Stimulated activated CD8-positive, alpha-beta memory T cell treated with anti-CD3 and anti-CD28 coated beads, Interleukin-15, amount 100 ng/mL, for 1 hour (primary cell): Measurements from ENCODE around the gene ANTXR1.

Experiments used
- DNase-seq: peaks from one replicate; pipeline ENCODE4 v3.0.0-alpha.2; 2020; ENCODE audit warnings: low read depth

ANTXR1 gene

DNA sequence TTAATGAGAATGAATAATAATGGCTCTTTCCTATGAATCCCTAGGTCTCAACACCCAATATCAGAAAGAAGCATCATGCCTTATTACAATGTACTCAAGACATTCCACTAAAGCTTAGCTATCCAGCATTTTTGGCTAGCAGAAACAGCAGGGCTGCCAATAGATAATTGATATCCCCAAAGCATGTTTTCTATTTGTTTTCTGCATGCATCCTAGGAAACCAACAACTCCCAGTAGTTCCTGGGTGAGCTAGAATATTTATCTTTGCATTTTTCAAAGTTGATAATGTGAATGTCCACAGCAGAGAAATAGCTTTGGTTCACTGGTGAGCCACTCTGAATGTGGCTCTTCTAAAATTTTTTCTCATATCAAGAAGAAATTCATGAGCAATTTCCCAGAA is 5.8 kb upstream of the ANTXR1 start:
- no peak for DNase-seq

DNA sequence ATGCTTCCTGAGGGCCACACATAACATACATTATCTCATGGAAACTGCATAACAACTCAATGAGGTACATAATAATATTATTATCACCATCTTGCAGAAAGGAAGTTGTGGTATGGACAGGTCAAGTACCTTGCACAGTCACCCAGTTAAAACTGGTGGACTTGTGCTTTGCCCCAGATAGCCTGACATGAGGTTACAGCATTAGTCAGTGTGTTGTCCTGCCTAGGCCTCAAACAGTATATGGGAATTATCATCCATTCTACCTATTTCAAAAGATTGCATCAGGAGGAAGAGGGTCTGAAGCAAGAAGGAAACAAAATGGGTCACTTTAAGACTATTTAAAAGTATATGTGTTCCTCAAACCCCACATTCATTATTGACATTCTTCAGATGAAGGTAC is 5.4 kb upstream of the ANTXR1 start:
- DNase-seq = no peak

DNA sequence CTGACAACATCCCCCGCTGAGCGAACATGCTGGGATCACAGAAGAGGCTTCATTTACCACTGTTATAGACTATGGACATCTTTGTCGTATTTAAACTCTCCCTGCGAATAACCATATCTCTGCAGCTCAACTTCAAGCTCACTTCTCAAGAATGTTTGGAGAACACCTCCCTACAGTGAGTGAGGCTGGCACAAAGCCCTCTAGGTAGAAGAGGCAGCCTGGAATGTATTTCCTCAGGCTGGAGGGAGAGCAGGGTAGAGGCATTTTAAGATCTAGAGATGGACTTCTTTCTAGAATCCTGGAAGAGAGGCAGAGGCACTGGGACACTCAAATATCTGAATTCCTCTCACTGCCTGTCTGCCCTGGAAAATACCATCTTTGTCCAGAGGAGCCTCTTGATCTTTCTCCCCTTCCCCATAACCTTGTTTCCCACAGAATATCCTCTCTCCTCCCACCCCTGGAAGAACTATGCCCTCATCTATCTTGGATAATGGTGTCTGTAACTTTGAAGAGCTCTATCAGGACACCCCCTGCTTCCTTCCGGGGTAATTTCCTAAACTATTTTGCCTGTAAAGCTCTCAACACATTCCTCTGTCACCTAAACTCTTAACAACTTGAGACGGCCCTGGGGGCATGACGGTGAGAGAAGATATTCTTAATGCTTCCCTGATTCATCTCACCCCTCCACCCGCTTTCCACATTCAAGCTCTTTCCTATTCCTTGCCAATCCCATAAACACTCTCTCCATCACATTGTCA is 2.4 kb upstream of the ANTXR1 start:
- no peak for DNase-seq

DNA sequence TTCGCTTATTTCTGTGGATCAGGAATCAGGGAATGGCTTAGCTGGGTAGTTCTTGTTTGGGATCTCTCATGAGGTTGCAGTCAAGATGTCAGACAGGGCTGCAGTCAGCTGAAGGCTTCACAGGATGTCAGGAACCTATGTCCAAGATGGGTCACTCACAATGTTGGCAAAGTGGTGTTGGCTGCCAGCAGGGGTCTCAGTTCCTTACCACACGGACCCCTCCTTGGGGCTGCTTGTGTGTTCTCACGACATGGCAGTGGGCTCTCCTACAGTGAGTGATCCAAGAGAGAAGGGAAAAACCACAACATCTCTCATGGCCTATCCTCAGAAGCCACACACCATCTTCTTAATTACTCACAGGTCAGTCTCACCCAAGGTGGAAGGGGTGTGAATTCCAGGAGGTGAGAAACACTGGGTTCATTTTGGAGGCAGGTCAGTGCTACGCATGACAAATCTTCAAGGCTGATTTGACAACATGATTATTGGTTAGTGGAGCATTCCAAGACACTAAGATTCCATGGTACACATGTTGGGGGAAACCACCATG is 1.3 kb upstream of the ANTXR1 start:
- no peak for DNase-seq

DNA sequence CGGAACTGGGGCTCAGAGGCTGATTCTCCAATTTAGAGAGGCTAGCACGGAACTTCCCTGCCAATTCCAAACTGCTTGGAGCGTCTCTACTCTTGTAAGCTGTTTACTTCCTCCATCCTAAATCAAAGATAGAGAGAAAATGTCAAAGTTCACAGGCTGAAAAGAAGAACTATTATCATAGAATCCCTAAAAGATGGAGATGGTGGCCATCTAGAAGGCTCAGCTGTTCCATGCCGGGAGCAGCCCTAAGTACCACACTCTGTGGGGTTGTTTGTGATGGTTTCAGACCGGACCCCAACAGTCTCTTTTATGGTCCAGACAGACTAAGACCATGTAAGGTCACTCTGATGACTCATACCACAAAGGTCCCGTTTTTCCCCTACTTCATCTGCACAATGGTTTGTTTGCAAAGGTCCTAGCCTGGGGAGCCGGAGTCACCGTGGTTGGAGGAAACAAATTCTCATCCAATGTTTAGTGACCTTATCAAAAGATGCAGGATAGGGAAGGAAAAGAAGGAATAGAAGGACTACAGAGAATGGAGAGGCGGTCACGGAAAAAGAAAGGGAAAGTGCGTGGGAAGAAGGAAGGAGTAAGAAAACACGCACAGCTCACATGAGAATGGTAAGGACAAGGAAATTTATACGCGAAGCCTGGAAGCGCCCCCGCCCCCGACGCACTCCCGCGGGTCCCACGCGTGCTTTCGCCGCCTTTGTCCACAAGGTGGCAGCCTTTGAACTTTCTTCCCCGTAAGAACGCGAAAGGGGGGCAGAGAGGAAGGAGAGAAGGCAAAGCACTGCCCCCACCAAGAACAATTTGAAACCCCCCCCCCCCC is 453 bp upstream of the ANTXR1 start:
- peak; percentile 14 for DNase-seq

DNA sequence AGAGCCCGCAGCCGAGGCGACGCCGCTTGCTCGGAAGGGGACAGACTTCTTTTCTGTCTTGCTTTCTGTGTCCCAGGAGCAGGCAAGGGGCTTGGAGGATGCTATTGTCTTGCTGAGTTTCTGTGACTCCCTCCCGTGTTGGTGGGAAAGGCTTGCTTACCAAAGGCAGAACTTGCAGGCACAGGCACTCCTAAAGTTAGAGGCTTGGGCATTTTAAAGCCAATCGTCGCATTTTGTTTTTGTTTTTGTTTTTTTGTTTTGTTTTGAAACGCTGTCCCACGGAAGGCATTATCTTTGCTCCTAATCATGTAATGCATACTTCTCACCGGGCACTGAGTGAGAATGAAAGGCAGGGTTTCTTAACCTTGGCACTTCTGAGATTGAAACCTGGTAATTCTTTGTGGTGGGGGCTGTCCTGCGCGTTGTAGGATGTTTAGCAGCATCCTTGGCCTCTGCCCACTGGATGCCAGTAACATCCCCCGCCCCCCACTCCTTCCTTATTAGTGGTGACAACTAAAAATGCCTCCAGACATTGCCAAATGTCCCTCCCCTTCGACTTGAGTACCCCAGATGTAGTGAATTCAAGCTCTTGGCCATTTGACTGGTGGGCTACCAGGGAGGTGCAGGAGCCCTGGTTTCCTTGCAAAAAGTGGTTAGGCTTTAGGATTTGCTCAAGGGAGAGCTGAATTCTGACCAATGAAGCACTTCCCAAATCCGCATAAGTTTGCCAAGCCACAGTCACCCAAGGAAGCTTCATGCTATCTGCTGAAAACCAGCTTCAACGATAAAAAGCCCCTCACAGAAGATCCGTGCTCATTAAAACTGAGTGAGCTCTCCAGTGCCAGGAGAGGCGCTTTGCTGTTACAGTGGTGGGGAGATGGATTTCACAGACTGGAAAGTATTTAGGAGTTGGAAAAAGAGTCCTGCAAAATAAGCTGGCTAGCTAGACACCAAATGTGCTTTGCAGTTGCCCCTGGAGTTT is 1.2 kb downstream of the ANTXR1 start:
- DNase-seq = no peak

DNA sequence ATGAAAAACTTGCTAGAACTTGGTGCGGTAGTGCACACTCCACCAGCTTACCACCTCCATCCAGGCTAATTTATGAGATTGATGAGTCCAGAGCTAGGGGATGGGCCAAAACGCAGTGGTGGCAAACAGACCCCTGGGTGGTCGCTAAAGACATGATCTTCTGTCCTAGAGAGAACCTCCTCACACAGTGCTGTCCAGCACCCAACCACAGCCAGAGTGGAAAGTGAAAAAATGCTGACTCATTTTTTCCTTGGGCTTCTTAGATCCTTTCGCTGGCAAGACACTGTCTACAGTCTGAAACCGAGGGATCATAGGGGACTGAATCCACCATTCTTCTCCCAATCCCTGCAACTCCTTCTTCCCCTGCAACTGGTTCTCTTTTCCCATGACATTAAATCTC is 4.1 kb downstream of the ANTXR1 start:
- no peak for DNase-seq

DNA sequence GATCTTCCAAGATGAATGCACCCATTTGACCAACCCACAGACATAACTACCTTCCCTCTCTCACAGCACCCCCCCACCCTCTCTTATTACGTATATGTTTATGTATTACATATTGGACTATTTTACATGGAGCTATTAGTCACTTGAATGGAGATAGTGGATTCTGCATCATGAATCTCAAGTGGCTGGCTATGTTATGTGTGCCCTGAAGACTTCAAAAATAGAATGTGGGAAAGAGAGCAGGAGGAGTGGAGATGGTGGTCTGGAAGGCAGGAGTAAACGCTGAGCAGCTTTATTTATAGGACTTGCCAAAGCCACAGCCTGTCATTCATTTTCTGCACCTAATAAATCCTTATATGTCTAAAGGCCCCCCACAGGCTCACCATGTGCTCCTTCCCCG is 4.9 kb downstream of the ANTXR1 start:
- no peak for DNase-seq

DNA sequence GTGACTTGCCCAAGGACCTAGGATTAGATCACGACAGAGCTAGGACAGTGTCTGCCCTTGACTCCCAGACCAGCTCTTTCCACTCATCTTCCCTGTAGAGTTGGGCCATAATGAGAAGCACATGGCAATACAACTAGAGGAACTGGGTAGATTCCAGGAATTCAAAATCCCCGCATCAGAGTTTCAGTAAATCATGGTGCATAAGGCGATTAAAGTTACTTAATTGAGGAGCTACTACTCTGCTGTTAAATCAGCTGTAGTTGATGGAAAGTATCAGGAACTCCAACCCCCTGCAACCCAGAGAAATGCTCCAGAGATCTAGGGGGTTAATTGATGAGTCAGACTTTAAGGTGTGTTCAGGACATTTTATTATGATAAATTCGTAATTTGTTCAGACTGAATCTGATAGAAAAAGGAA is 5.7 kb downstream of the ANTXR1 start:
- no peak for DNase-seq

DNA sequence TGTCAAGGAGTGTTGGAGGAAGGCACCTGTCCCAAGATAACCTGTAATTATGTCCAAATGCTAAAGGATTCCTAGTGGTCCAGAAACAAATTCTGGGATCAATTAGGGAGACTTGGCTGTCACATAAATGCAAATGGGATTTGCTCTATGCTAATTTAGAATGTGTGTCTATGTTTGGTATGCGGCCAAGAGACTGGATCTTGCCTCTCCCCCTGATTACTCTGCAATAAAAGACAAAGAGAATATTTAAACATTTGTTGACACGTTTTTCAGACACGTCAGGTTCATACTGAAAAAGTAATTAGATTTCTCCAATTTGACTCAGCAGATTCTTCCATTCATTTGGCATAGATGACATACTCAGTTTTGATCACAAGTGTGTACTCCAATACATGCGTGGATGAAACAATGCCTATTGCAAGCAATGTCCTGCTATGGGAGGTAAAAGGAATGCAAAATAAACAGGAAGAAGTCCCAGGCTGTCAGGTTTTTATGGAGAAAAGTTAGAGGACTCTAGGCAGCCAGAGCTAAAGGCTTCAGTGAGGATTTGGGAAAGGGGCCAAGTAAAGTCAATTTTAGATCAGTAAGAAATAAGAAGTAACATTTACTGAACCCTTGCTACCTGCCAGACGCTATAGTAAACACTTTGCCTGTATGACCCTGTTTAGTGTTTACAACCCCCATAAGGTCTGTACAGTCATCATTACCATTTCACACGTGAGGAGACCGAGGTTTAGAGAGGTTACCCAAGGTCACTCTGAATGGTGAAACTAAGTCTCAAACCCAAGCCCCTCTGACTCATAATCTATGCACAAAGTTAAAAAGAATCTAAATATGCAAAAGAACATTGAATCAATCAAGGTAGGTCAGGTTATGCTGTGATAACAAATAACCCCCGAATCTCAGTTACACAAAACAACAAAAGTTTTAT is 7.8 kb downstream of the ANTXR1 start:
- DNase-seq = no peak

DNA sequence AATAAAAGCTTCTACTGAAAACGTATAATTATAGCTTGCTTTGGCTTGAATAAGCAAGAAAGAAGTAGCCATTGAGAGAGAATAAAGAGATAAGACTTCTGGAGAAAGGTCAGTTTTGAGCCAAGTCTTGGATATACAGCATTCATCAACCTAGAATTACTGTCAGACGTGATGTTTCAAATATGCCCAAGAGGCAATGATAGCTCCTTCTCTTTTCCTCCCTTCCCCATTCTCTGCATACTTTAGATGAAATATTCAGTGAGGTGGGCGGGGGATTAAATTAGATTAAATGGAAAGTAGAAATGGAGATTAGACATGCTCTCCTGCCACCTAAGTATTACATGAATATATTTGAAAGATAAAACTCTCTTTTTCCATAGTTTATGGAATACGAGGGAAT is 8.7 kb downstream of the ANTXR1 start:
- DNase-seq = no peak

DNA sequence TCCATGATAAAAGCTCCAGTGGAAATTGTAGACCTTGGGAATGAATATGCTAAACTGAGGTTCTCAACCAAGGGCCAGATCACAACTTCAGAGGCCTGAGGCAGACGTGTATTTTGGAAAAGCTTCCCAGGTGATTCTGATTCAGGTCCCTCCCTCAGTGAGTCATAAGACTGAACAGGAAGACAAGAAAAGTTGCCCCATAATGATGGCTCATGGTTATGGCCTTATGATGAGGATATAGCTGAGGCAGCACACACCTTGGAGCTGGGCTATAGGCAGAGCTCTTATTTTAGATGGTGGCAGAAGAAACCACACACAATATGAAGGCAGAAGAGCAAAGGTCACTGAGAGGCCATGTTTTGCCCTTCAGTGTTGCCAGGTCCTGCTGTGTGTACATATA is 9.6 kb downstream of the ANTXR1 start:
- DNase-seq = no peak

DNA sequence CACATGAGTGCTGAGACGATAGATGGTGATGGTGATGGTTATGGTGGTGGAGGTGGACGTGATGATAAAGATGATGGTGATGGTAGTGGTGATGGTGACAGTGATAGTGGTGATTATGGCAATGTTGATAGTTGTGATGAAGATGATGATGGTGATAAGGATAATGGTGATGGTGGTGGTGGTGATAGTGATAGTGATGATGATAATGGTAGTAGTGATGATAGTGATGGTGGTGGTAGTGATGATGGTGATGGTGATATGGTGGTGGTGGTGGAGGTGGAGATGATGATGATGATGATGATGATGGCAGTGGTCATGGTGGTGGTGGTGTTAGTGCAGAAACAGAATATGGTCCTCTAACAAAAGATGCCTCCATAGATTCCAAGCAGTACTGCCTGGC is 10.3 kb downstream of the ANTXR1 start:
- no peak for DNase-seq

DNA sequence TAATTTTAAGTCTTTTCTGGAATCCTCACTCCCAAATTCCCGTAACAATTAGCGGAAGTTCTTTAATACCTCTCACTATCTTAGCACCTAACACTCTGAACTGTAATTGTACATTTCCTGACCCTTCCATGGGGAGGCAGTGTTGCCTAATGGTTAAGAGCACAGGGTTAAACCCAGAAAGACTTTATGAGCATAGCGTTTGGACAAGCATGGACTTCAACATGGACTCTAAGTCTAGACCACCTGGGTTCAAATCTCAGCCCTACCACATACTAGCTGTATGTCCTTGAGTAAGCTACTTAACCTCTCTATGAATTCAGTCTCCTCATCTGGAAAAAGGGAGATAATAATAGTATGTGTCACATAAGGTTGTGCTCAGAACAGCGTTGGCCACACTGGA is 13.0 kb downstream of the ANTXR1 start:
- no peak for DNase-seq

DNA sequence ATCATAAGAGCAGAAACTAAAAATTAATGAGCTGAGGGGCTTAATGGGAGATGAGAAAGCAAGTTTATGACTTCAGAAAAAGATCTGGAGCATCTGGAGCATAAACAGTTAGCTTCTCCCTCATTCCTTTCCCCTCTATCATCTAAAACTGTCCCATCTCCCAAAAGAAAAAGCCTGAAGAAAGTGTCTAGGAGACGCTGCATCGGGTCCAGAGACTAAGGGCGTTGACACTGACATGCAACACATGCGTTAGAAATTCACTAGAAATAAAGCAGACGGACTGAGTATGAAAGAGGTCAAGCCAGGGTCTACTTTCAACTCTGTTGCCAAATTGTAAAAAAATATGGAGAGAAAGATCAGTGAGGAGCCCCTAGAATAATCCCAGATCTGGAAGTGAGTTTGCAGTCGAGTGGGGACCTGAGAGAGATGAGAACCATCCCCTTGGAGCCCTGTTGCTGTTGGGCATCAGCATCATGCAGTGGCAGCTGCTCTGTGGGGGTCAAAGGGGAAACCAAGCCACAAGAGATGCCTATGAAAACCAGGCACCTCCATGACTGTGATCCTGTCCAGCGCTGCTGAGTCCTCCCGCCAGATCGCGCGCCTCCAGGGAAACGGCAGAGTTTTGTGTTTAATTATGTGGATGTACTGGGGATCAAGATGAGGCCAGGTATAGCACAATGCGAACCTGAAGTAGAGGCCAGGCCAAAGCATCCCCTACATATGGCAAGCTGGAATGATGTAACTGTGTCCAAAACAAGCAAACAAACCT is 13.9 kb downstream of the ANTXR1 start:
- no peak for DNase-seq

DNA sequence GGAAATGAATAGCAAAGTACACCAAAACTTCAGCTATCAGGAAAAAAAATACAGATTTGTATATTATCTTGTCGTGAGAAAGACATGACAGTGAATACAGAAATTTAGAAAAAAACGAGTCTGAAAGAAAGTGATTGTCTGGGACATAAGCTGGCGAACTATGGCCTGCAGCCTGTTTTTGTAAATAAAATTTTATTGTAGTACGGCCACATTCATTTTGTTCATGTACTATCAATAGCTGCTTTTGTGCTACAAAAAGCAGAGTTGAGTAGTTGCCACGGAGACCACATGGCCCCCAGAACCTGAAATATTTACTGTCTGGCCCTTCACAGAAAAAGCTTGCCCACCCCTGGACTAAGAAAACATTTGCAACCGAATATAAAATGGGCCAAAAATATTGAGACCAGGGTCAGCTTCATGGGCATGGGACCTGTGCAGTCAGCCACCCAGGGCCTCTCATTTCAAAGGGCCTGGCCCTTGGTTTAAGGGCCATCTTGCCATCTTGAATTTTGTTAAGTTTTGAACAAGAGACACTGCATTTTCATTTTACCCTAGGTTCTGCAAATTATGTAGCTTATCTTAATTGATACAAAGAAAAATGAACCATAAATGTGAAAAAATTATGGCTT is 17.9 kb downstream of the ANTXR1 start:
- DNase-seq = no peak

DNA sequence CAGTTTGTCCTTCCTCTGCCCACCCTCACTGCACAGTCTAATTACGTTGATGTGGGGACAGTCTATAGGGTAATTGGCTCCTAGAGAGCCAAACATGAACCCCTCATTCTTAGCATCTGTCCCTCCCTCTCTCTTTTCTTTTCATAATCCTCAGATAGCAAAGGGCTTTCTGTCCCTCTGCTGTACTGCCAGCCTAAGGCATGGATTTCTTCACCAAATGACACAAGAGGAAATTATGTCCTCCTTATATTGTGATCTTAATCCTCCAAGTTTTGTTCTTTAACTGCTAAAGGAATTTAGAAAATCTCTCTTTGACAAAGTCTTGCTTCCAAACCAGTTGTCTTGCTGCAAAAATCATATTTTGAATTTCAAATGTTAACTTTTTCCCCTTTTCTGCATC is 18.5 kb downstream of the ANTXR1 start:
- no peak for DNase-seq

DNA sequence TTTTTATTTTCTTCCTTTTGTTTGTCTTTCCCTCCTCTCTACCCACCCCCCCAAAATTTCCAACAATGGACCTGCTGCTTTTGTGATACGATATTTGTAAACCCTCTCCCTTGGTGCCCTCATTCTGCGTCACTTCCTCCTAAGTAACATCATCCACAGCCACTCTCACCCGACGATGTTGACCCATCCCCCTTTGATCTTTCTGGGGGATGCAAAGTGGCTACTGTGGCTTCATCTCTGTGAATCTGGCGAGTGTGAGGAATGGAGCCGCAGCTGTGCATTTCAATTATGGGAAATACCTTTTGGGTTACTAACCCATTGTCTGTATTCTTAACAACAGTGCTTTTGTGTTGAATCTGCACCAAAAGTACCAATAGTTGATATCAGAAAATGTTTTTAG is 19.4 kb downstream of the ANTXR1 start:
- DNase-seq = no peak

DNA sequence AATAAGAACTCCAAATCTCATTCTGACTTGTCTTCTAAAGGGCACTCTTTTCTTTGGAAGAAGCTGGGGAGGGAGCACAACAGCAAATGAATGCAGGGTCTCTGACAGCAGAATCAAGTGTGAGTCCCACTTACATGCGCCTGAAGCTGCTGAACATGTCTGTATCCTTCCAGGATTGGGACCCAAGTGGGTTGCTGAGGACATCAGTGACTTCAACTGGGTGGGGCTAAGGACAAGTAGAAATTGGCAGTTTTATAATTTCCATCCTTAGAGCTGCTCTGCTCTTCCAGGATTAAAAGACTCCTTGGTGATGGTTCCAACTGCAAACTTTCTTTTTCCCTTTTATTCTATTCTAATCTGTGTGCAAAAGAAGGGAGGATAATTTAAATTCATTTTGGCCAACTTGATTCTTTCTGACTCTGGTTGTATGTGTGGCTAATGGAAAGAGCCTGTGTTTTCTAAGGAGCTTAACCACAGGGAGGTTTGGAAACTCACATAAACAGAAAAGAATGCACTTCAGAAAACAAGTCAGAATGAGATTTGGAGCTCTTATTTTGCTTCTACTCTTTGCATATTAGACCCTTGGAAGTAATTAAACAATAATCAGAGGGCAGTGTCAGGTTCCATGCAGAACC is 20.6 kb downstream of the ANTXR1 start:
- no peak for DNase-seq
